Ishikawa (cell line): ENCODE data around the gene DUS2.
"Not testable (repeated sequence)": the region's sequence is repeated elsewhere in the genome, so short reads cannot be mapped to it uniquely, and the experiment has no call there.

ENCODE experiments used
- CEBPB ChIP-seq: IDR thresholded peaks from 2 replicates; pipeline ENCODE4 v1.6.1; 2012
- CREB1 ChIP-seq: IDR thresholded peaks from 2 replicates; pipeline ENCODE4 v1.6.1; 2012; ENCODE audit warnings: low read depth
- EGR1 ChIP-seq: IDR thresholded peaks from 2 replicates; pipeline ENCODE4 v1.6.1; 2012
- EP300 ChIP-seq: IDR thresholded peaks from 2 replicates; pipeline ENCODE4 v1.6.1; 2012; ENCODE audit warnings: borderline replicate concordance
- FOXM1 ChIP-seq: IDR thresholded peaks from 2 replicates; pipeline ENCODE4 v1.6.1; 2012; ENCODE audit warnings: low read depth, borderline replicate concordance
- NFIC ChIP-seq: IDR thresholded peaks from 2 replicates; pipeline ENCODE4 v1.6.1; 2012
- RAD21 ChIP-seq: IDR thresholded peaks from 2 replicates; pipeline ENCODE4 v1.6.1; 2012; ENCODE audit warnings: low read depth
- TAF1 ChIP-seq: IDR thresholded peaks from 2 replicates; pipeline ENCODE4 v1.6.1; 2012; ENCODE audit warnings: low read depth, mild to moderate bottlenecking
- TCF12 ChIP-seq: IDR thresholded peaks from 2 replicates; pipeline ENCODE4 v1.6.1; 2012; ENCODE audit warnings: low read depth
- TEAD4 ChIP-seq: IDR thresholded peaks from 2 replicates; pipeline ENCODE4 v1.6.1; 2012
- YY1 ChIP-seq: IDR thresholded peaks from 2 replicates; pipeline ENCODE4 v1.6.1; 2012; ENCODE audit warnings: low read depth
- ZBTB7A ChIP-seq: IDR thresholded peaks from 2 replicates; pipeline ENCODE4 v1.6.1; 2012; ENCODE audit warnings: low read depth
- TF ChIP-seq, protein P1 (sequence below): IDR thresholded peaks from 2 replicates; pipeline ENCODE4 v1.6.1; 2012; ENCODE audit warnings: low read depth, mild to moderate bottlenecking
- TF ChIP-seq, protein P2 (sequence below): IDR thresholded peaks from 2 replicates; pipeline ENCODE4 v1.6.1; 2012
- TF ChIP-seq, protein P3 (sequence below): IDR thresholded peaks from 2 replicates; pipeline ENCODE4 v1.6.1; 2012

Gene DUS2

DNA sequence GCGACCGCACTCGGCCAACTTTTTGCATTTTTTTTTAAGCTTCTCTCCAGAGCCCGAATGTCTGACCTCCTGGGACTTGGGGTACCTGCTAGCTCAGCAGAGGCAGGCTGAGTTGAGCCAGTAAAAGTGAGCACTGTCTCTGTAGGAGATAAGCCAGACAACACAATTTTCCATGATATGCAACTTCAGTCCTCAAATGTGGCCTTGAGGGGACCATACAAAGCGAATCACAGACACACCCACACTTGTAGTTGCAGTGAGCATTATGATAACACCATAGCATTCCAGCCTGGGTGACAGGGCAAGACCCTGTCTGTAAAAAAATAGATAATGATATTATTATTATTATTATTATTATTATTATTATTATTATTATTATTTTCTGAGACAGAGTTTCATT is 26.4 kb upstream of the DUS2 start:
- TF ChIP-seq CREB1 (no peak), TEAD4 (no peak), NFIC (no peak), YY1 (no peak), FOXM1 (no peak), EGR1 (no peak)
- TF ChIP-seq, protein P1, sequence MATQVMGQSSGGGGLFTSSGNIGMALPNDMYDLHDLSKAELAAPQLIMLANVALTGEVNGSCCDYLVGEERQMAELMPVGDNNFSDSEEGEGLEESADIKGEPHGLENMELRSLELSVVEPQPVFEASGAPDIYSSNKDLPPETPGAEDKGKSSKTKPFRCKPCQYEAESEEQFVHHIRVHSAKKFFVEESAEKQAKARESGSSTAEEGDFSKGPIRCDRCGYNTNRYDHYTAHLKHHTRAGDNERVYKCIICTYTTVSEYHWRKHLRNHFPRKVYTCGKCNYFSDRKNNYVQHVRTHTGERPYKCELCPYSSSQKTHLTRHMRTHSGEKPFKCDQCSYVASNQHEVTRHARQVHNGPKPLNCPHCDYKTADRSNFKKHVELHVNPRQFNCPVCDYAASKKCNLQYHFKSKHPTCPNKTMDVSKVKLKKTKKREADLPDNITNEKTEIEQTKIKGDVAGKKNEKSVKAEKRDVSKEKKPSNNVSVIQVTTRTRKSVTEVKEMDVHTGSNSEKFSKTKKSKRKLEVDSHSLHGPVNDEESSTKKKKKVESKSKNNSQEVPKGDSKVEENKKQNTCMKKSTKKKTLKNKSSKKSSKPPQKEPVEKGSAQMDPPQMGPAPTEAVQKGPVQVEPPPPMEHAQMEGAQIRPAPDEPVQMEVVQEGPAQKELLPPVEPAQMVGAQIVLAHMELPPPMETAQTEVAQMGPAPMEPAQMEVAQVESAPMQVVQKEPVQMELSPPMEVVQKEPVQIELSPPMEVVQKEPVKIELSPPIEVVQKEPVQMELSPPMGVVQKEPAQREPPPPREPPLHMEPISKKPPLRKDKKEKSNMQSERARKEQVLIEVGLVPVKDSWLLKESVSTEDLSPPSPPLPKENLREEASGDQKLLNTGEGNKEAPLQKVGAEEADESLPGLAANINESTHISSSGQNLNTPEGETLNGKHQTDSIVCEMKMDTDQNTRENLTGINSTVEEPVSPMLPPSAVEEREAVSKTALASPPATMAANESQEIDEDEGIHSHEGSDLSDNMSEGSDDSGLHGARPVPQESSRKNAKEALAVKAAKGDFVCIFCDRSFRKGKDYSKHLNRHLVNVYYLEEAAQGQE, result no peak

DNA sequence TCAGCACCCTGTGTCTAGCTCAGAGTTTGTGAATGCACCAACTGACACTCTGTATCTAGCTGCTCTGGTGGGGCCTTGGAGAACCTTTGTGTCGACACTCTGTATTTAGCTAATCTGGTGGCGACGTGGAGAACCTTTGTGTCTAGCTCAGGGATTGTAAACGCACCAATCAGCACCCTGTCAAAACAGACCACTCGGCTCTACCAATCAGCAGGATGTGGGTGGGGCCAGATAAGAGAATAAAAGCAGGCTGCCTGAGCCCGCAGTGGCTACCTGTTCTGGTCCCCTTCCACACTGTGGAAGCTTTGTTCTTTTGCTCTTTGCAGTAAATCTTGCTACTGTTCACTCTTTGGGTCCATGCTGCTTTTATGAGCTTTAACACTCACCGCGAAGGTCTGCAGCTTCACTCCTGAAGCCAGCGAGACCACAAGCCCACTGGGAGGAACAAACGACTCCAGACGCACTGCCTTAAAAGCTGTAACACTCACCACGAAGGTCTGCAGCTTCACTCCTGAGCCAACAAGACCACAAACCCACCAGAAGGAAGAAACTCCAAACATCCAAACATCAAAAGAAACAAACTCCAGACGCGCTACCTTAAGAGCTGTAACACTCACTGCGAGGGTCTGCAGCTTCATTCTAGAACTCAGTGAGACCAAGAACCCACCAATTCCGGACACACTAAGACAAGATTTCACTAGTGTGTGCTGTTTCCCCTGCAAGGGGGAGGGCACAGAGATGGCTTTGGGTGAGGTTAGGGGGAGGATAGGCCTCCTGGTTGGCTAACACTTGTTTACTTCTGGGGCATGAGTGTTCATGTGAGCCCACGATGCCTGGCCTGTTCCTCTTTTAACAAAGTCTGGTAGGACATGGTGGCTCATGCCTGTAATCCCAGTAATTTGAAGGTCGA is 24.1 kb upstream of the DUS2 start, which contains the start of gene DPEP2:
Gene DPEP2, minus strand, starts transcription at position 706 of the 910 bp plus-strand sequence. CDS start 6,272 bp downstream, outside the sequence.
- TF ChIP-seq YY1, EP300, CREB1: not testable (repeated sequence)

DNA sequence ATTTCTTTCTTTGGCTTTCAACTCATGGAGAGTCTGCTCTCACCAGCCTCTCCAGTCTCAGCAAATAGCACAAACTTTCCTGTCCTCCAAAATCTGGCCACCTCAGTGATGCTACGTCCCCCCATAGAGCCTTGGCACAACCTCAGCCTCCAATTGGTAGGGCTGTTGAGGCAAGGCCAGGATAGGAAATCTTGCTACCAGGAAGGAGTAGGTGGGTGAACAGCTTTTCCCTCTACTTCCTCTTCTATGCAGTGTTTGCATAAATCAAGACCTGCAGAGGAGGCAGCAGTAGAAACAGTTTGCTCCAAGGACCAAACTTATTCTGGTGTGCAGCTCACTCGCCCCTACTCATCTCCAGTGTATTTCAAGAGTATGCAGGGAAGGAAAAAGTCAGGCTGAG is 23.1 kb upstream of the DUS2 start:
- no peak for TF ChIP-seq EGR1
- no peak for TF ChIP-seq TAF1
- TF ChIP-seq, protein P2, sequence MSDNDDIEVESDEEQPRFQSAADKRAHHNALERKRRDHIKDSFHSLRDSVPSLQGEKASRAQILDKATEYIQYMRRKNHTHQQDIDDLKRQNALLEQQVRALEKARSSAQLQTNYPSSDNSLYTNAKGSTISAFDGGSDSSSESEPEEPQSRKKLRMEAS, result no peak
- no peak for TF ChIP-seq FOXM1
- TF ChIP-seq, protein P1, result no peak
- no peak for TF ChIP-seq ZBTB7A
- no peak for TF ChIP-seq RAD21
- no peak for TF ChIP-seq EP300
- TF ChIP-seq CEBPB, result no peak
- TF ChIP-seq, protein P3, sequence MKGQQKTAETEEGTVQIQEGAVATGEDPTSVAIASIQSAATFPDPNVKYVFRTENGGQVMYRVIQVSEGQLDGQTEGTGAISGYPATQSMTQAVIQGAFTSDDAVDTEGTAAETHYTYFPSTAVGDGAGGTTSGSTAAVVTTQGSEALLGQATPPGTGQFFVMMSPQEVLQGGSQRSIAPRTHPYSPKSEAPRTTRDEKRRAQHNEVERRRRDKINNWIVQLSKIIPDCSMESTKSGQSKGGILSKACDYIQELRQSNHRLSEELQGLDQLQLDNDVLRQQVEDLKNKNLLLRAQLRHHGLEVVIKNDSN, result no peak
- TF ChIP-seq YY1, result no peak
- TF ChIP-seq NFIC, result no peak
- TF ChIP-seq TCF12, result no peak
- TF ChIP-seq CREB1, result no peak
- TF ChIP-seq TEAD4, result no peak

DNA sequence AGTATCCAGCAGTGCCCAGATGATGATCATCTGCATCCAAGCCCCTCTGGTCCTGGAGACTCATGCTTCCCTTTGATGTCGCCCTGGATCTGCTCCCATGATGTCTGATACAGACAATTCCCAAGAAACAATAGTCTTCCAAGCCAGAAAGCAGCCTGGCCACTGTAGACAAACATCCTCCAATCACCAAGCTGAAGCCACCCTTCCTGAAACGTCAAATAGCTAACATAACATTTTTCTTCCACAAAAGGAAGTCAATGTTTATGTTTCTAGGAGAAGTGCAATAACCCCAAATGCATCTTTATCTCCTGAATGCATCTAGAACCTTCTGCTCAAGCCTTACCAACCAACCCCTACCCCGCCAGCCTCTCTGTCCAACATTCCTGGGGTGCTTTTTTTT is 22.6 kb upstream of the DUS2 start:
- TF ChIP-seq FOXM1 (no peak), CEBPB (no peak), ZBTB7A (no peak), RAD21 (no peak), NFIC (no peak), TAF1 (no peak), EP300 (no peak), TCF12 (no peak), YY1 (no peak), TEAD4 (no peak), EGR1 (no peak), CREB1 (no peak)
- TF ChIP-seq, protein P1, result no peak
- TF ChIP-seq, protein P2, result no peak
- TF ChIP-seq, protein P3, result no peak
